GM19193 (cell line): Measurements from ENCODE around the gene CFAP97.

Source experiments
- POLR2A ChIP-seq: IDR thresholded peaks from 4 replicates; pipeline ENCODE4 v1.6.1; 2011; ENCODE audit not compliant: insufficient read depth, insufficient read length; ENCODE audit errors: extremely low read depth

Gene CFAP97

DNA sequence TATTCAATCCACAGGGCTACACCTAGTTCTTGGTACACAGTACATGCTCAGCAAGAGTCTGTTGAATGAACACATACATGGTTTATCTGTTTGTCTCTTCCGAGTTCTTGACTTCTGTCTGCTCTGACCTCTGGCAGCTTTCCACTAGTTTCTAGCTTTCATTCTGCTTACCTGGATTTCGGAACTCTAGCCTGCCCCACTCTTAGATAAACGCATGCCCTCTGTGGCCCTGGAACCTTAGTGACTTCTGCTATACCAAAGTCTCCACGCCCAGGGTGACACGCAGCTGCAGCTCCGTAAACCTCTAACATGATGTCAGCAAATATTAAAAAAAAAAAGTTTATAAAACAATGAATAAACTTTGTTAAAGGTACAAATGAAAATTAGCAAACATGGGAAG is 62.0 kb downstream of the CFAP97 start:
- TF ChIP-seq POLR2A, result no peak

DNA sequence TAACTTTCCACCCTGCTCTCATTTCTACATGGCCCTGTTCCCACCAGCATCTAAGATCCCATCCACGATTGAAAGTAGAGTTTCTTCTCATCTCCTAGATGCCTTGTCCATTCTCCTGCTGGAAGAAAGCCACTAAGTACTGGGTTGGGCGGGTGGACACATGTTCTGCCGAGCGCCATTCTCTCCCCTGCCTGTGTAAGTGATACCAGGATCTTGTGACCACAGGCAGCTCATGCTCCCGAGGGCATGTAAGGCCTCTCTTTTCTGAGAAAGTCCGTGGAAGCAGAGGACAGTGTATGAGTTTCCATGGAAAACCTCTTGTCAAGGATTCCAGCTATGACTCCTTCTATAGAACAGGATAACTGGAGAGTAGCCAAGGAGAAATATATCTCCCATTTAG is 64.1 kb downstream of the CFAP97 start:
- TF ChIP-seq POLR2A, result no peak

DNA sequence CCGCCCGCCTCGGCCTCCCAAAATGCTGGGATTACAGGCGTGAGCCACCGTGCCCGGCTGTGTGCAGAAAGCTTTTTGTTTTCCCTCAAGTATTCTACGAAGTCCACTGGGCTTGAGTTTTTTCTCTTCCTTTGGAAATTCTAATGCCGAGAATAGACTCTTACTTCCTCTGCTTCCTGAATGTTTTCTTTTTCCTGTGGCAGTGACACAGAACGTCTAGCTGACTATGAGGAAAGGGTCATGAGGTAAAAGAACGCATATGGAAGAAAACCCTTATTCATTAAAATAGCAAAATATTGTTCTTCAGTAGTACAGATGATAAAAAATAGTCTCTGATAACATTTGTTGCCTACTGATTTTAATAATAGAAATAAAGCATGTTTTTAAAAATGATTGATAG is 65.6 kb downstream of the CFAP97 start:
- no peak for TF ChIP-seq POLR2A

DNA sequence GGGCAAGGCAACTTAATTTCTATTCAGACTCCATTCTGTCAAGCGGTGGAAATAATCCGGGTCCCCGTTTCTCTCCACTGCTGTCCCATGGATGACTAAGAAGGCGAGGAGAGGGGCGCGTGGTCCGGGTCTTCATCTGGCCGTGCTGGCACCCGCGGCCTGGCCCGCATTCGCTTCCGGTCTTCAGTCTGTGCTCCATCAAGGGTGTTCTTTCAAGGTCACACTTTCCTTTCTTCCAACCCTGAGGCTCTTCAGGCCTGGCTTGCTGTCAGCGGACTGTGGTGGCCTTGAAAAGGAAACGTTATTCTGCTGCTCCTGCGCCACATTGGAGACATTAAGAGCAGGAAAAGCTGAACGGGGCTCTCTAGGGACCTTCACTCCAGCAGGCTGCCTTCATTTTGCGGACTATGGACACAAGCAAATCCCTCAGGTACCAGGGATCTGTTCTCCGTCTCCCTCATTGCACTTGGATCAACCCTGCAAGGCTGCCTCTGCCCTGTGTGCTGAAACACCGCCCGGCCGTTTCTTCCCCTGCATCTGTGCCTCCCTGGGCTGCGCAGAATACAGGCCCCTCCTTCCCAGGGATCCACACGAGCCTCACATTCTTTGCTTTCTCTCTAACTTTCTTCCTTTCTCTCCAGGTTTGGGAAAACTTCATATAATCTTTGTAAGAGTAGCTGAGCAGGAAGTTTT is 66.4 kb downstream of the CFAP97 start:
- no peak for TF ChIP-seq POLR2A

DNA sequence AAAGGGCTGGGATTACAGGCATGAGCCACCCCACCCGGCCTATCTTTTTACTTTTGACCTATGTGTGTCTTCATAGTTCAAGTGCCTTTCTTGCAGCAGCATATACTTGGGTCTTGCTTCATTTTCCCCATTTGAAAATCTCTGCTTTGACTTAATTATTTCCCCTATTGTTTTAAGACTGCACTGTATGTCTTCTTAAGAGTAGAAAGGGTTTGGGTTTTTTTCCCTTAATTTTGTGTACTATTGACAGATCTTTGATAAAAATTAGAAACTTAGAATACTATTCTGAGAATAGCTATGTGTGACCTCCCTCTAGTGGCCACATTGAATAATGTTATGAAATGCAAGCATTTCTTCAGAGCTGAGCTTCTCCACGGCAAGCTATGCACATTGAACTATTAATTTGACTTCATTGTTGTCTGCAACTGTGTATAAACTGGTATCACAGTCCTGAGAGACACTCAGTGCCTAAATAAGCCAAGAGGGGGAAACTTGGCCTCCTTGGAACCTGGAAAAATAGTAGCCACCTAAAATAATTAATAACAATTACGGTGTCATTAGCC is 69.4 kb downstream of the CFAP97 start:
- no peak for TF ChIP-seq POLR2A

DNA sequence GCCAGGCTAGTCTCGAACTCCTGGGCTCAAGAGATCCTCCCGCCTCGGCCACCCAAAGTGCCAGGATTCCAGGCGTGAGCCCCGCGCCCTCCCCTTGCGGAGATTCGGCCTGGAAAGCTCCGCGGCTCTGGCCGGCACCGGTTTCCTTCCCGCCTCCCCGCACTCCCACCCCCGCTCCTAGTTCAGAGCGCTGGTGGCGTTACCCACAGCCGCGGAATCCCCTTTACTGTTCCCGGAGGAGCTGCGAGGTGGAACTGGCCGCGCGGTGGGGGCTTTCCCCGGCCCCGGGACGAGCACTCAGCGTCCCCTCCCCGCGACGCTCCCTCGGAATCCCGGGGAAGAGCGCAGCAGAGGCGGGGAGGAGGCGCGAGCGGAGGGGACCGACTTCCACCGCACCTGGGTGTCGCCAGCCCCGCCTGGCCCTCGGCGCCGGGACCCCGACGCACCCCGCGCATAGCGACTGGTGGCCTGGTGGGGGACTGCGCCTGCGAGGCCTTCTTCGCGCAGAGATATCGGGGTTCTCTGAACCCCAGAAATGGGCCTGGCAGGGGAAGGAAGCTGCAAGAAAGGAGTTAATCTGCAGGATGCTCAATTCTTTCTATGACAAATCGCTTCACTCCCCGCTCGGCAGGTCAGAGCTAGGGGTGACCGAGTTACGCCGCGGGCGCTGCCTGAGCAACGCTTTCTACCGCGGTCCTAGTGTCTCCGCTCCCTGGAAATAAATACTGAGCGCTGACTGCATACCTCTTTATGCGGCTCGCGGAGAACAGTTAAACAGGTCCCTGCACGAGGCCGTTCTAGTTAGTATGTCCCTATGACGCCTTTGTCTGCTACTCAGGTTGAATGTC is 75.3 kb downstream of the CFAP97 start:
- no peak for TF ChIP-seq POLR2A

DNA sequence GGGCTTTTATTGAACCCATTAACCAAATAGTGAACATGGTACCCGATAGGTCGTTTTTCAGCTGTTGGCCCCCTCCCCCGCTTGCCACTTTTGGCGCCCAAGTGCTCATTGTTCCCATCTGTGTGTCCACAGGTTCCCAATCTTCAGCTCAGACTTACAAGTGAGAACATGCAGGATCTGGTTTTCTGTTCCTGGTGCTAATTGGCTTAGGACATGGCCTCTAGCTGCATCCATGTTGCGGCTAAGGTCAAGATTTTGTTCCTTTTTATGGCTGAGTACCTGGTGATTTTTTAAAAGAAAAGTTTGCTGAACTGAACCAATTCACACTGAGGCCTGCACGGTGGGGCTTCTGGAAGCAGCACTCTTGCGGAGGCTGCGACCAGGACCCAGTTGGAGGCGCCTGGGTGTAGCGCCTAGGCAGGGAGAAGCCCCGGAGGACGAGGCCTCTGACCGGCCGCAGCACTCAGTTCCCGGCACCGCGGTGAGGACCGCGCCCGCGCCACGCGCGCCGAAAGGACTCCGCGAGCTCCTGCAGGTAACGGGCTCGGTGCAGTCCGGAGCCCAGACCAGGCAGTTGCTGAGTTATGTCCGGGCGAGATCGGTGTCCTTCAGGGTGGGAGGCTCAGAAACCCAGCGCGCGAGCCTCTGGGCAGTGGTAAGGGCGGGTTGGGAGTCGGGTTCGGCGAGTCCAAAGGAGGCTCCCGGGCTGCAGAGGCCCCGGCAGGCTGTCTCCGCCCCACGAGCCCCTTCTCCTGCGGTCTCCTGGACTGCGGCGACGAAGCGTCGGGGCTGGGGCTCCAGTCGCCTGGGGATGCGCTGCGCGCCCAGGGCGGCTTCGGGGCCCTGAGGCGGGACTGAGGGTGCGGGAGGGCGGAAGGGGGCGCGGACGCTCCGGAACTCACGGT is 76.5 kb downstream of the CFAP97 start:
- TF ChIP-seq POLR2A, result no peak

DNA sequence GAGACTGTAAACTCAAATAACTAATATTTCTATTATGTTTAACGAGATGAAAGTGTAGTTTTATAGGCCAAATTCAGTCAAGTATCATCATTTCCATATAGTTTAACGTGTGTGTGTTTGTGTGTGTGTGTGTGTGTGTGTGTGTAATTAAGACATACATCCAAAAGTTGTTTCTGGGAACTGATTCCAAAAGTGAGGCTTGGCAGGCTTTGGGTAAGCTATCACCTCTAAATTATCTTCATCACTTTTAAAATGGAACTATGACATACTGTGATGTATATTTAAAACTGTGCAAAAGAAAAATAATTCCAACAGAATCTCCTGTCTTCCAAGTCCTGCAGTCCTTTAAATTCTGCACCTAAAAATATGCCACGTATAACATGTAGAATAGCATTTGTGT is 79.8 kb downstream of the CFAP97 start:
- no peak for TF ChIP-seq POLR2A

DNA sequence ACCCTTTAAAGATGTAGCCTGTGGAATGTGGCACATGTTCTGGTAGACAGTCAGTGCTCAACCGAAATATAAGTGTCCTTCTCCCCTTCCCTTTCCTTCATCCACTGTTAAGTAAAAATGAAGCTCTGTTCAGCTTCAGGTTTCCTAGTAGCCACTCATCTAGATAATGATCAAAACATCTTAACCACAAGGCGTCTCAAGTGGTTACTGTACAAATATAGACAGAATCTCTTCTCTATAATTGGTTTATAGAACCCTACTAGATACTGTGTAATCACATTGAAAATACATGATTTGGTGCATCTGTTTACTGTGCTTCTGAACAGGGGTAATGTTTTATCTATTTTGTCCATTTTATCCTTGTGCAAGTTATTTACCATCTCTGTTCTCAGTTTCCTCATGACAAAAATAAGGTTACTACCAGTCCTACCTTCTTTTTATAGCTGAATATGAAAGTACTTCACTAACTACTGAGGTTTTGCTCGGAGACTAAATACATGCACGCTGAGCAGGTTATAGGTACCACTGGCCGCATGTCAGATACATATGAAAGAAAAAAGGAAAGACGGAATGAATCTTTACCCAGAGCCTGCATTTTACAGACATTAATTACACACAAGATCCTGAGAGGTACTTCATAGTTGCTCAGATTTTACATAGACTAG is 81.0 kb downstream of the CFAP97 start:
- TF ChIP-seq POLR2A, result no peak

DNA sequence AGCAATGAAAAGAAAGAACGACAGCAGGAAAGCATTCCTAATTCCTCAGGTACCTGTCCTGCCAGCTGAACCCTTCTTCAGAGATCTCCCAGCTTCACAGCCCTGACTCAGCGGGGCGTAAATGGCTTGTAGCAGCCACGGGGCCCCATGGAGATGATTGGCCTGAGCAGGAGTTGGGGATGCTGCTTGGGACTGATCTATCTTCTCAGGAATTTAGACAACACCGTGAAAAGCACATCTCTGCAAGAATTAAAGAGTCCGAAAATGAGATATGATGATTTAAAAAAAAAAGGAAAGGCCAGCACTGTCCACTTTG is 83.2 kb downstream of the CFAP97 start:
- no peak for TF ChIP-seq POLR2A

DNA sequence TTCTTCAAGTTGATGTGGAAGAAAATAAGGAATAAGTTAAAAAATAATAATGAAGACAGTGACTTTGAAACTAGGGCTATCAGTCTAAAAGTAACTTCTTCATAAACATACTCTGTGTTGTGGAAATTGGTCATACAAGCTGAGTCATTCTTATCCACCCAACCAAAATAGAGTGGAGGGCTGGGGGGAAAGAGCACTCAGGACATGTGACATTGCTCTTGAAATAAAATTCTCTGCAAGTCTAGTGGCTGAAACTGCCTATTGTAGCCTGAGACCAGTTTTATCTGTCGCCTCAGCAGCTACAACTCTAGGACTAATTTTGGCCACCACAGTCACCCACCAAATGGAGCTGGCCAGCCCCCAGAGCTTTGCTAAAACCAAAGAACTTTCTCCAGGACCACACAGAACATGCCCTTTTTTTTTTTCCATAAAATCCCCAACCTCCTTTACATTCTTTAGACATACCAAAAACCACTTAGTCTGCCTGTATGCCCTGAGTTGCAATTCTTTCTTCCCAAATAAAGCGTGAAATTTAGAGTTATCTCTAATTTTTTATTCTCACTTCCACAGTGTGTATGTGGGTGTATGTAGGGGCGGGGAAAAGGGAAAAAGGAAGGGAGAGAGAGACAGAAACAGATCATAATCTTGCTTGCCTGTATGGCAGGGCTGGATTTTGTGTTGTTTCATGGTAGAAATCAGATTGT is 83.7 kb downstream of the CFAP97 start:
- TF ChIP-seq POLR2A, result no peak

DNA sequence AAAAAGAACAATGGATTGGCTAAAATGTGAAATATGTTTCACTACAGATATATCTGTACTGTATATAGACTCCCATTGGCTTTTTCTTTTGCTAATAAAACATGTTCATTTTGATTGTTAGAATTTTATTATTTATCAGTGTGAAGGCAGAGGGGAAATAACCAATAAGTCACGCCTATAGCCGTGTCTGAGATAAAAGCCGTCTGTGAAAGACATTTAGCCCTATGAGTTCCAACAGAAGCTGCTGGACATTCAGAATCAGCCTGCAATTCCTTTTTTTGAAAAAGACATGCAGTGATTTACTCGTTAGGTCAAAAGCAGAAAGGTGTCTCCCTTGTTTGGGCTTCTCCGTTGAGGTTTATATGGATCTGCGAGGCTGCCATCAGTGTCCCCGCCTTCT is 84.9 kb downstream of the CFAP97 start:
- TF ChIP-seq POLR2A, result no peak

DNA sequence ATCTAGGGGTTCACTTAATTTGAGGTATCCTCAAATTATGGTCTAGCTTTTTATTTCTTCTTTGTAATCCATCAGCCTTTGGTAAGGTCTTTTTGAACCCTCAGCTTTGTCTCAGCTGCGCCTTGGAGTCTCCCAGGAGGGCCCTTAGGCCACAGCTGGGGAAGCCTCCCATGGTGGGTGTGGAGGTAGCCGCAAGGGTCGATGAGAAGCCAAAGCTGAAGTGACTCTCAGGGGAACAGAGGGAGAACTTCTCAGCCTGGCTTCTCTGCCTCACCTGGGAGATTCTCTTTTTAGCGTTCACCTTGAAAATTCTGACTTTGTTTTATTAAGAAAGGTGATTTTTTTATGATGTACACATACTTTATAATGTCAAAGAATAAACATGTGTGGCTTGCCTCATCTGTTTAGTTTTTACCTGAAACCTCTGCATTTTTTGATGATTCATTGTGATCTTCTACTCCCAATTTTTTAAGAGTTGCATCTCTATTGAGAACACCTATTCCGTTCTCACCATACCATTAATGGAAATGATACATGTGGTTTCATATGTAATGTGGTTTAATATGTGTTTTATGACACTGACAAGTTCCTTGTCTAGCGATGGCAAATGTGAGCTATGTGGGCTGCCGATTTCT is 86.4 kb downstream of the CFAP97 start:
- TF ChIP-seq POLR2A, result no peak
